GM12891 (cell line): ENCODE measurements around the gene INSYN2A.

Experiments used
- DNase-seq: peaks from one replicate; pipeline ENCODE4 v3.0.0; 2011; ENCODE audit warnings: low spot score; ENCODE audit not compliant: insufficient read length
- FAIRE-seq: peaks from 2 replicates; lab custom pipeline; 2011; peaks lifted over from hg19 to GRCh38; lab: Jason Lieb, UNC
- PAX5 ChIP-seq: IDR thresholded peaks from 2 replicates; pipeline ENCODE4 v1.6.1; 2011; ENCODE audit warnings: low read length, moderate library complexity, mild to moderate bottlenecking; ENCODE audit not compliant: insufficient read depth, severe bottlenecking
- POLR2A ChIP-seq: IDR thresholded peaks from 2 replicates; pipeline ENCODE4 v1.6.1; 2011; ENCODE audit warnings: low read depth, low read length, control low read depth
- POLR2AphosphoS5 ChIP-seq: IDR thresholded peaks from 2 replicates; pipeline ENCODE4 v1.6.1; 2011; ENCODE audit warnings: low read depth, low read length, control low read depth
- POU2F2 ChIP-seq: IDR thresholded peaks from 2 replicates; pipeline ENCODE4 v1.6.1; 2011; ENCODE audit warnings: low read depth, mild to moderate bottlenecking, control low read depth, low read length, moderate library complexity
- SPI1 ChIP-seq: IDR thresholded peaks from 2 replicates; pipeline ENCODE4 v1.6.1; 2011; ENCODE audit warnings: low read depth, low read length, control low read depth
- TAF1 ChIP-seq: IDR thresholded peaks from 2 replicates; pipeline ENCODE4 v1.6.1; 2011; ENCODE audit warnings: low read depth, low read length, control low read depth

The INSYN2A gene

DNA sequence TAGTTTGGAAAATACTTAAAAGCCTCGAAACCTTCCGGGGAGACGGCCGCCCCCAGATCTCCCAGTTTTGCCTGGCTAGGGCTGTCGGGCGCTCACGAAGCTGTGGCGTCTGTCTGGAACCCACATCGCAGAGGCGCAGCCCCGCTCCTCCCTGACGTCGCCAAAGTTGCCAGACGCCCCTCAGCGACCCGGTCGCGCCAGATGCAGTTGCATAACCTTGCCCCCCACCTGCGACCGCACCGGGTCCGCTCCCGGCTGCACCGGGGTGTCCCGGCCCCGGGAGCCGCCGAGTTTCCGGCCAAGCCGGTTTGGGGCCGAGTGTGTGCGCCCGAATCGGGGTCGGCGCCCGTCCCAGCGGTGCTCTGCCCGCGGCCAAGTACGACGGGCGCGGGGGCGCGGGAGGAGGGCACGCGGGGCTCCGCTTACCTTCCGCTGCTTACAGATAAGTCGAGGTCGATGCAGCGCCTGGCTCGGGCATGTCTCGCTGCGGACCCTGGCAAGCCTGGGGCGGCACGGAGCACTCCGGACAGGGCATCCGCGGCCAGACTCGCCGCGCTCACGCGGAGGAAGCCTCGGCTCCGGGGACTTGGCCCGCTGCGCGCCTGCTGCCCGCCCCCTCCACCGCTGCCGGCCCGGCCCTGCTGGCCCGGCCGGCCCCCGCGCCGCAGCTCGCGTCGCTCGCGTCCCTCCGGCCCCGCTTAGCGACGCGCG is 665 bp downstream of the INSYN2A start:
- DNase-seq (no peak), FAIRE-seq (no peak)
- TF ChIP-seq TAF1 (no peak), POLR2A (no peak), POU2F2 (no peak)

DNA sequence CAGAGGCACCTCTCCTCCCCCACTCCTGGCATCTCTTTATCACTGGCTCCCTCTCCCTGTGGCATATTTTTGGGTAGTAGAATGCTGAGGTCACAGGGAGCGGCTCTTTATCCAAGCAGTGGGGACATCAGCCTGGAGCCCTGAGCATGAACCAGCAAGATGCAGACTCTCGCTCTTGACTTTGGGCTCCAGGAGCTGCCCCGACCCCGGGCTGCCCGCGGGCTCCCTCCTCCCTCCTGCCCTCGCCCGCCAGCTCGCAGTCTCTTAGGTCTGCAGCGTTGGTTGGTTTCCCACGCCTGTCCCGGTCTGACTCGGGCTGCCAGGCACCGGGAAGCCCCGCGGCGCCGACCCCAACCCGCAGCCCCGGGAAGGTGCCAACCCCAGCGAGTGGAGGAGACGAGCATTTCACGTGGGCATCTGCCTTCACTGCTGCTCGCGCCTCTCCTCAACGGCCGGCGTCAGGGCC is 1.3 kb downstream of the INSYN2A start:
- FAIRE-seq (no peak), DNase-seq (no peak)
- TF ChIP-seq PAX5 (no peak), POU2F2 (no peak), TAF1 (no peak), POLR2AphosphoS5 (no peak), SPI1 (no peak), POLR2A (no peak)

DNA sequence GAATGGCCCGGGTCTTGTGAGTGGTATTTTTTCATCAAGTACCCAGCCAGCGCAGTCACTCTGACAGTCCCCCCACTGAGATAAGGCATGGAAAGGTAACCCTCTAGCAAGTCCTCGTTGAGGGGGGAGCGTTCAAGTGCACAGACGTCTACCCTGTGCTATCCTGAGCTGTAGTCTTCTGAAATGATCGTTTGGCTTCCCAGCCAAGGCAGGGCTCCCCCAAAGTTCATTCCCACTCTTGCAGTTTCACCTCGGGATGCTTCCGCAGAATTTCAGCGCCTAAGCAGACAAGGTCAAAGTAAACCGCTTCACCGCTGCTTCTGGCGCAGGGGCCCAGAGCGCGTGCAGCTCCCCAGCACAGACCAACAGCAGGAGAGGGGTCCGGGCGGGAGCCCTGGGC is 1.8 kb downstream of the INSYN2A start:
- no peak for TF ChIP-seq POLR2A
- TF ChIP-seq POLR2AphosphoS5 = no peak
- no peak for TF ChIP-seq SPI1
- no peak for TF ChIP-seq PAX5
- TF ChIP-seq POU2F2 = no peak
- TF ChIP-seq TAF1 = no peak
- FAIRE-seq (no peak), DNase-seq (no peak)

DNA sequence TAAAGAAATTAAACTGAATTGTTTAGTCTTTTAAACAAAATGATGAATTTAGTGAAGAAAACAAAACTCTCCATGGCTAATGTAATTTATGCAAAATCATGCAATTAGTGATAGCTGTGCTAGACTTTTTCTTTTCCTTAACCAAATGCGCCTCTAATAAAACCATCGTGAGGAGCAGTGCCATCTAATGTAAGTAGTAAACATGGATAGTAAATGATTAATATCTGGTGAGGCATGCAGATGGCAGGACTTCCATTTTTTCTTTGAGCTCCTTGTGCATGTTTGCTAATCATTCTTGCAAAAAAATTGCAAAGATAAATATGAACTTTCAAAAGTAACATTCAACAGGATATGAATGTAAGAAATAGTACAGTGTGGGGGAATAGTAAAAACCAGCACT is 2.3 kb downstream of the INSYN2A start:
- DNase-seq (no peak), FAIRE-seq (no peak)
- TF ChIP-seq PAX5 (no peak), POU2F2 (no peak), SPI1 (no peak), TAF1 (no peak), POLR2A (no peak)

DNA sequence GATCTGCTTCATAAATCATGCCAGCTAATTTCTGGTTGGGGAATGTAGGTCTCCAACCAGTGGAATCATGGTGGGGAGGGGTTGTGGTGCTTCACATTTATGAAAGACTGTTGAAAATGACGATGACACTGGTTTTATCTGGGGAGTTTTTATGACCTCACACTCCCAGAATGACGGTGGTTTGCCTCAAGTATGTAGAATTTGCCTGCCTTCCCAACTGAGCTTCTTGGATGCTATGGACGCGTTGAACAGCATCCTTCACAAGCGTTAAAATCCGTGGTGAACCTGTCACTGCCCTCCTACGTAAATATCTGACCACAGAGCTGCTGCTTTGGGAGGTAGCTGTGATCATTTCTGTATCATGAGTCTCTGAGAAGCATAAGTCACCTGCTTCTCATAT is 3.3 kb downstream of the INSYN2A start:
- TF ChIP-seq PAX5 (no peak), TAF1 (no peak), POLR2AphosphoS5 (no peak), POU2F2 (no peak)
- DNase-seq = no peak
- FAIRE-seq = no peak

DNA sequence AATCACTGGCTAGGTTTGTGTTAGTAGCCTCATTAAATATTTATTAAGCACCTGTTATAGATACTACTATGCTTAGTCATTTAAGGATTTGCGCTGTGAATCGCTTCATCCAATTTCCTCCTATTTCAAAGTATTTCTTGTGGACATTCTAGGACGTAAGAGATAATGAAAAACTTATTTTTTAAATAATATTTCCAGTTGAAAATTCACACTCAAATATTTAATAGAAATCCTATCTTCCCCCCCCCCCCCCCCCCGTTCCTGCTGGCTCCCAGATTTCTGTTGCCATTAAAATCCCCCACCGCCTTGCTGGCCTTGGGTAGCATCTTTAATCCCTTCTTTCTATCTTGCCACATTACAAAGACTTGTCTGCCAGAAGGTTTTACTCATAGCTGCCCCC is 6.0 kb downstream of the INSYN2A start:
- DNase-seq (no peak), FAIRE-seq (no peak)
- TF ChIP-seq POLR2AphosphoS5 (no peak), SPI1 (no peak)

DNA sequence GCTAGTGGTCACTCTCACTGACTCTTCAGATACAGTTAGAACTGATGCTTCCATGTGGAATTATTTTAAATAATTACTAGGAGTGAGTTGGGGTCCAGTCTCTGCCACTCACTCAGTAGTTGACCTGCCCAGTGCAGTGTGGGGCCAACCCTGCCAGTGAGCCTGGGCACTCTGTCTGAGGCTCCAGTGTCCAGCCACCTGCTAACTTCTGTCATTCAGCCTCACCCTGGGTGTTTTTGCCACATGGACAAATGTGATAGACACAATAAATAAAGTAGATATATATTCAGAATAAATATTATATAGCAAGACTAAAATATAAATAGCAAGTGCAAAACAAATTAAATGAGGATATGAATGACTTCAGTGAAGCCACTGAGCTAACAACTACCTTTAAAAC is 7.2 kb downstream of the INSYN2A start:
- TF ChIP-seq POLR2AphosphoS5 = no peak
- no peak for TF ChIP-seq POU2F2
- no peak for TF ChIP-seq POLR2A
- no peak for TF ChIP-seq TAF1
- TF ChIP-seq SPI1 = no peak
- TF ChIP-seq PAX5 = no peak

DNA sequence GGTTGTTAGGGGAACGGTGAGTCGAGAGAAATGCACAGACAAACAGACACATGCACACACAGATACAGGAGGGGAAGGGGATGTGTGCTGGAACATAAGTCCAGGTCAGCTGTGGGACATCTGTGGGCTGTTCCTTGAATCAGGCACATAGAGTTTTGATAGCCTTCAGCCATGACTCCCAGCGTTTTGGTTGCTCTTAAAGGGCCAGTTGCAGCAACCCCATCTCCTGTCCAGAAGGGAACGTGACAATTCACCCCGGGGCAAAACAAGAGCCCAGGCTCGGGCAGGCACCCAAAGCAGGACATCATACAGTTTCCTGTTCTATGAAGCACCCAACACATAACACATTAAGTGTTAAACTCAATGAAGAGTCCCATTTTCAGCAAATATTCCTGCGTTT is 9.6 kb downstream of the INSYN2A start:
- TF ChIP-seq POU2F2 (no peak), PAX5 (no peak), POLR2A (no peak), SPI1 (no peak), TAF1 (no peak), POLR2AphosphoS5 (no peak)
- FAIRE-seq (no peak), DNase-seq (no peak)

More for the DNA sequence above, 7.2 kb downstream of the INSYN2A start:
- no peak for DNase-seq
- FAIRE-seq = no peak

DNA sequence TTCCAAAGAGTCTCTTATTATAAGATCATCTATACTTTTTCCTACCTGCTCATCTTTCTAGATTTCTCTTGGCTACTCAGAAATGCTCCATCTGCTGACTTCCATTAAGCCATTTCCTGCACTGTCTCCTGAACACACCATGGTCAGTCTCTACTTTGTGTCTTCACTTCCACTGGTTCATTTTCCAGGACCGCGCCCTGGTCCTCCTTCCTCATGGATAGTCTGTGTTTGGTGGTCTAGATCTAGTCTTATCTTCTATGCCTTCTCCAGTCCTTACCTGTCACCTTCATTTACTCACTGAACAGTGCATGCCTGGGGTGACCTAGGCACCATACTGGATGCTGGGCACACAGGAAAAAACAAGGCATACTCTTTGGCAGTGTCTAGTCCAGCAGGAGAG is 11.8 kb downstream of the INSYN2A start:
- no peak for FAIRE-seq
- no peak for DNase-seq
- TF ChIP-seq PAX5 (no peak), TAF1 (no peak), POLR2AphosphoS5 (no peak), POU2F2 (no peak), SPI1 (no peak), POLR2A (no peak)

DNA sequence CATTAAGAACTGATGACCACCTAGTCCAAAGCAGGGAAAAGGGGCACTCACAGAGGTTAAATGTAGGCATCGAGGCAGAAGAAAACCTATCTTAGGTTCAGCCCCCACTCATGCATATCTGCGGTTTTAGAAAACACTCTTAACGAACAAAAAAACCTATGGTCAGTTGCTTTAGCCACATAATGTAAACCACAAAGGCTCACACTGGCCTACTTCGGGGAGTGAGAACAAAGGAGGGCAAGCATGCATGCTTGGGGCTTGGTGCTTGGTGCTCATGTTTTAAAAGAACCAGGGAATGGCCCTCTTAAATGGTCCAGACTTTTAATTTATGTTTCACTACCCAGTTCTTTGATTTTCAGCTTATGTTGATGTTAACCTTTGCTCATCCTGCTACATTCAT is 14.2 kb downstream of the INSYN2A start:
- DNase-seq (no peak), FAIRE-seq (no peak)
- no peak for TF ChIP-seq POU2F2
- TF ChIP-seq SPI1 = no peak
- no peak for TF ChIP-seq POLR2A
- TF ChIP-seq PAX5 = no peak
- no peak for TF ChIP-seq TAF1
- no peak for TF ChIP-seq POLR2AphosphoS5
